Sigmoid colon (tissue), 7 donors: ENCODE results near the gene SLC12A8. TPM values are rescaled to one million over a fixed set of nuclear protein-coding genes. Genes with fewer than 3 reads are reported as not detected.

Source experiments
- DNase-seq: peaks from one replicate; pipeline ENCODE4 v3.0.0-alpha.2; 2019
- H3K27ac ChIP-seq, 4 donors: fragments of 200-600 bp; sonication (generic); one replicate each; pipeline ENCODE4 v1.5.1; 2016 to 2019; ENCODE audit warnings: mild to moderate bottlenecking in 1 of 4
- H3K27me3 ChIP-seq, 3 donors: fragments of 200-600 bp; sonication (generic); one replicate each; pipeline ENCODE4 v1.5.1; 2019; ENCODE audit warnings: mild to moderate bottlenecking in 1 of 3
- H3K36me3 ChIP-seq, 4 donors: fragments of 200-600 bp; sonication (generic); one replicate each; pipeline ENCODE4 v1.5.1; 2016 to 2019
- H3K4me1 ChIP-seq, 4 donors: fragments of 200-600 bp; sonication (generic); one replicate each; pipeline ENCODE4 v1.5.1; 2017 to 2019
- H3K4me3 ChIP-seq, 4 donors: fragments of 200-600 bp; sonication (generic); one replicate each; pipeline ENCODE4 v1.5.1; 2017 to 2019; ENCODE audit warnings: mild to moderate bottlenecking in 2 of 4, moderate library complexity in 1 of 4
- H3K9me3 ChIP-seq, 4 donors: fragments of 200-600 bp in 3 of 4; sonication (generic) in 3 of 4; one replicate each; pipeline versions ENCODE4 v1.5.1 to v1.6.1; 2013 to 2019
- CTCF ChIP-seq, 4 experiments: fragments of 450-650 bp in 3 of 4; fragments of 200-600 bp in 1 of 4; IDR thresholded peaks; one replicate each; pipeline ENCODE4 v1.5.1; 2016 to 2019; ENCODE audit warnings: antibody characterized with exemption in 4 of 4, mild to moderate bottlenecking in 3 of 4, moderate library complexity in 2 of 4
- EP300 ChIP-seq, 4 donors: sonication (generic); formaldehyde crosslinking; IDR thresholded peaks; one replicate each; pipeline ENCODE4 v1.6.1; 2017; ENCODE audit warnings: antibody characterized with exemption in 4 of 4
- POLR2A ChIP-seq, 2 donors: fragments of 450-650 bp; IDR thresholded peaks; one replicate each; pipeline ENCODE4 v1.6.1; 2016; ENCODE audit warnings: antibody characterized with exemption in 2 of 2, mild to moderate bottlenecking in 2 of 2, moderate library complexity in 2 of 2
- POLR2AphosphoS5 ChIP-seq, 4 donors: sonication (generic); formaldehyde crosslinking; IDR thresholded peaks; one replicate each; pipeline ENCODE4 v1.6.1; 2017; ENCODE audit warnings: antibody characterized with exemption in 4 of 4
- WGBS, 2 donors: extraction: QIAGEN DNeasy Blood & Tissue Kit; methylation state at CpG; one replicate each; pipeline ENCODE4 v1.1.7; 2013; 5-methylcytosine and 5-hydroxymethylcytosine counted together
- intact Hi-C: fragments of 100-400 bp; cut with DNase I; formaldehyde crosslinking; loops from one replicate; pipeline ENCODE4 v1.15.1; 2023
- polyA plus RNA-seq, 3 donors: library from polyadenylated mRNA; stranded (reverse); fragments of 200-250 nt; gene quantifications; one replicate each; pipeline ENCODE4 v1.2.3, GENCODE V29; 2013
- total RNA-seq, 4 donors: library from RNA; depleted of rRNA; stranded (reverse); fragments of >200 nt; gene quantifications; one replicate each; pipeline ENCODE4 v1.1.0, GENCODE V29; 2016
- donor health status: healthy with polysubstance abuse.
- donor health status: Bipolar disorder and iron deficiency.
- donor health status: healthy.

The SLC12A8 gene
- total and polyA plus RNA-seq, 7 donors = 0.33 to 6.3 (median 1.7) TPM; not detected in 3

DNA sequence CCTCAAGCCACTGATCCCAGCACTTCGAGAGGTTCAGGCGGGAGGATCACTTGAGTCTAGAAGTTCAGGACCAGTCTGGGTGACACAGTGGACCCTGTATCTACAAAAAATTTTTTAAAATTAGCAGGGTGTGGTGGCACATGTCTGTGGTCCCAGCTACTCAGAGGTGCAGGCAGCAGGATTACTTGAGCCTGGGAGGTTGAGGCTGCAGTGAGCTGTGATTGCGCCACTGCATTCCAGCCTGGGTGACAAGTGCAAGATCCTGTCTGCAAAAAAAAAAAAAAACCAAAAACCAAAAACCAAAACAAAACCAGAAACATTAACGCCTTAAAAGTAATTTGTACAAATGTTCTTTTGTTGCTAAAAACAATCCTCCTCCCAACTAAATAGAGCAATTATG lies 27.9 kb upstream of the SLC12A8 start:
- intact Hi-C loops = no loop called here
- Histone ChIP-seq H3K4me1 (no peaks in the 10 kb centered on the region), H3K9me3 (no peaks in the 10 kb centered on the region), H3K36me3 (peaks cover 0 to 11% (median 0%) of the 10 kb centered on the region in 4 donors), H3K27ac (no peak overlapping the region), H3K27me3 (no peaks in the 10 kb centered on the region), H3K4me3 (no peak overlapping the region)
- no peak for DNase-seq
- TF ChIP-seq EP300 (IDR thresholded peaks at IDR 0.05) (no peak), CTCF (IDR thresholded peaks at IDR 0.05) (no peak), POLR2A (IDR thresholded peaks at IDR 0.05) (no peak), POLR2AphosphoS5 (IDR thresholded peaks at IDR 0.05) (no peak)
- WGBS, 2 donors = 70% methylated on average over 4 of the region's 4 CpGs

GRCh38 chr3:125239266-125239665 lies 26.7 kb upstream of the SLC12A8 start:
- Histone ChIP-seq H3K27ac (no peak overlapping the region), H3K4me3 (no peak overlapping the region), H3K9me3 (no peaks in the 10 kb centered on the region), H3K36me3 (peaks cover 0 to 11% (median 0%) of the 10 kb centered on the region in 4 donors), H3K4me1 (no peaks in the 10 kb centered on the region), H3K27me3 (no peaks in the 10 kb centered on the region)
- no peak for DNase-seq
- intact Hi-C loops = no loop called here
- TF ChIP-seq POLR2AphosphoS5 (IDR thresholded peaks at IDR 0.05) (no peak), CTCF (IDR thresholded peaks at IDR 0.05) (no peak), POLR2A (IDR thresholded peaks at IDR 0.05) (no peak)
- WGBS, 2 donors = 59 to 80% methylated on average over 3 of the region's 3 CpGs

- no peak for DNase-seq
Measured at GRCh38 chr3:125238759-125239158, 26.2 kb upstream of the SLC12A8 start.

GRCh38 chr3:125236331-125236903 lies 23.9 kb upstream of the SLC12A8 start:
- TF ChIP-seq POLR2A (IDR thresholded peaks at IDR 0.05) (no peak), POLR2AphosphoS5 (IDR thresholded peaks at IDR 0.05) (no peak), EP300 (IDR thresholded peaks at IDR 0.05) (no peak), CTCF (IDR thresholded peaks at IDR 0.05) (no peak)
- peak overlapping the region in 1 of 4 donors; percentile 10 for H3K27ac ChIP-seq

More at GRCh38 chr3:125238759-125239158, 26.2 kb upstream of the SLC12A8 start:
- Histone ChIP-seq H3K27ac (no peak overlapping the region), H3K27me3 (no peaks in the 10 kb centered on the region), H3K4me3 (no peak overlapping the region), H3K4me1 (no peaks in the 10 kb centered on the region), H3K9me3 (no peaks in the 10 kb centered on the region), H3K36me3 (peaks cover 0 to 11% (median 0%) of the 10 kb centered on the region in 4 donors)
- WGBS, 2 donors = 76 to 89% methylated on average over 3 of the region's 3 CpGs
- intact Hi-C loops = no loop called here
- TF ChIP-seq POLR2AphosphoS5 (IDR thresholded peaks at IDR 0.05) (no peak), EP300 (IDR thresholded peaks at IDR 0.05) (no peak), CTCF (IDR thresholded peaks at IDR 0.05) (no peak), POLR2A (IDR thresholded peaks at IDR 0.05) (no peak)

GRCh38 chr3:125234831-125235230 lies 22.3 kb upstream of the SLC12A8 start:
- intact Hi-C loops = no loop called here
- Histone ChIP-seq H3K27me3 (no peaks in the 10 kb centered on the region), H3K4me1 (no peaks in the 10 kb centered on the region), H3K4me3 (no peak overlapping the region), H3K9me3 (no peaks in the 10 kb centered on the region), H3K27ac (no peak overlapping the region), H3K36me3 (peaks cover 3 to 24% (median 6%) of the 10 kb centered on the region in 4 donors)
- no peak for DNase-seq
- TF ChIP-seq CTCF (IDR thresholded peaks at IDR 0.05) (no peak), POLR2A (IDR thresholded peaks at IDR 0.05) (no peak), POLR2AphosphoS5 (IDR thresholded peaks at IDR 0.05) (no peak), EP300 (IDR thresholded peaks at IDR 0.05) (no peak)
- 90 to 96% methylated on average over 1 of the region's 1 CpG for WGBS, 2 donors

More at GRCh38 chr3:125236331-125236903, 23.9 kb upstream of the SLC12A8 start:
- no peaks in the 10 kb centered on the region for H3K9me3 ChIP-seq
- intact Hi-C loops = no loop called here
- no peaks in the 10 kb centered on the region for H3K27me3 ChIP-seq
- DNase-seq = no peak
- H3K36me3 ChIP-seq = peaks cover 3 to 30% (median 6%) of the 10 kb centered on the region in 4 donors
- no peaks in the 10 kb centered on the region for H3K4me1 ChIP-seq
- WGBS, 2 donors = 75 to 93% methylated on average over 6 of the region's 6 CpGs
- no peak overlapping the region for H3K4me3 ChIP-seq
